ENCODE data around the gene ACE2.

DNA sequence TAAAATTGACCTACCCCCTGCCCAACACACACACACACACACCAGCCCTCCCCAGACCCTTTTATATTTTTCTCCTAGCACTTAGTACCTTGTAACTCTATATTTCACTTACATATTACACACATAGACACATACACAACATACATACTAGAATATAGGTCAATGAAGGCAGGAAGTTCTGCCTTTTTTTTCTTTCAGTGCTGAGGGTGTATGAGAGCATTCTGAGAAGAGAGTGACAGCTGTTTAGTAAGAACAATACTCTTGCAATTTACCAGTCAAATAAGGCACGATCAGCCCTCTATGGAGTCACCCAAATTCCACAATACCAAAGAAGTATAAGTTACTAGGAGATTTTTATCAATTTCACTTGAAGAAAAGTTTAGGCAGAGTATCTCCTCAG, 33.5 kb downstream of the ACE2 start:
- TF ChIP-seq, protein P1, sequence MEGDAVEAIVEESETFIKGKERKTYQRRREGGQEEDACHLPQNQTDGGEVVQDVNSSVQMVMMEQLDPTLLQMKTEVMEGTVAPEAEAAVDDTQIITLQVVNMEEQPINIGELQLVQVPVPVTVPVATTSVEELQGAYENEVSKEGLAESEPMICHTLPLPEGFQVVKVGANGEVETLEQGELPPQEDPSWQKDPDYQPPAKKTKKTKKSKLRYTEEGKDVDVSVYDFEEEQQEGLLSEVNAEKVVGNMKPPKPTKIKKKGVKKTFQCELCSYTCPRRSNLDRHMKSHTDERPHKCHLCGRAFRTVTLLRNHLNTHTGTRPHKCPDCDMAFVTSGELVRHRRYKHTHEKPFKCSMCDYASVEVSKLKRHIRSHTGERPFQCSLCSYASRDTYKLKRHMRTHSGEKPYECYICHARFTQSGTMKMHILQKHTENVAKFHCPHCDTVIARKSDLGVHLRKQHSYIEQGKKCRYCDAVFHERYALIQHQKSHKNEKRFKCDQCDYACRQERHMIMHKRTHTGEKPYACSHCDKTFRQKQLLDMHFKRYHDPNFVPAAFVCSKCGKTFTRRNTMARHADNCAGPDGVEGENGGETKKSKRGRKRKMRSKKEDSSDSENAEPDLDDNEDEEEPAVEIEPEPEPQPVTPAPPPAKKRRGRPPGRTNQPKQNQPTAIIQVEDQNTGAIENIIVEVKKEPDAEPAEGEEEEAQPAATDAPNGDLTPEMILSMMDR (IDR thresholded peaks at IDR 0.05; ENCODE audit: borderline replicate concordance, extremely low read depth, low read length, poor library complexity, severe bottlenecking): no peak
- TF ChIP-seq EZH2 (IDR thresholded peaks at IDR 0.05; ENCODE audit: borderline replicate concordance, low read depth, low read length, severe bottlenecking): no peak
